ENCODE results near the gene MET. TPM values are rescaled to one million over a fixed set of nuclear protein-coding genes. Genes with fewer than 3 reads are reported as not detected.

The MET gene
- total and polyA plus RNA-seq, 2 of the 8 experiments (the other 6 are each of a cell fraction or from before 2014, with no cell fraction given): 3.5 to 12.9 TPM

- Histone ChIP-seq H3K27ac (ENCODE audit: low read depth, low read length) (no peak overlapping the region), H4K8ac (ENCODE audit: extremely low read depth, insufficient read depth, low read length) (no peak overlapping the region), H3K4me3 (ENCODE audit: extremely low read depth in 1 of 4, insufficient read depth in 2 of 4, low read depth in 3 of 4, low read length in 4 of 4) (no peak overlapping the region), H3K4ac (replicated peaks; ENCODE audit: insufficient read length, low read depth, low read length) (no peak overlapping the region), H4K5ac (ENCODE audit: insufficient read length, low read depth, low read length) (no peak overlapping the region), H4K91ac (replicated peaks; ENCODE audit: insufficient read length, low read length) (no peak overlapping the region), H3K9me3 (ENCODE audit: insufficient read depth in 2 of 2, low read depth in 1 of 2, low read length in 1 of 2) (no peaks in the 10 kb centered on the region), H2BK120ac (replicated peaks; ENCODE audit: low read depth, low read length) (no peak overlapping the region), H2AK5ac (ENCODE audit: low read depth, low read length) (no peak overlapping the region), H3K27me3 (replicated peaks in 1 of 4; ENCODE audit: control insufficient read depth in 3 of 4, extremely low read depth in 1 of 4, insufficient read depth in 3 of 4, low read length in 3 of 4) (no peaks in the 10 kb centered on the region), H2AFZ (ENCODE audit: low read length) (no peak overlapping the region), H3K56ac (replicated peaks; ENCODE audit: insufficient read length, low read depth, low read length) (no peak overlapping the region), H3K23me2 (ENCODE audit: low read depth, low read length) (no peaks in the 10 kb centered on the region), H3K23ac (ENCODE audit: insufficient read length) (no peak overlapping the region), H3K14ac (ENCODE audit: insufficient read length) (no peak overlapping the region), H2BK15ac (ENCODE audit: low read length) (no peak overlapping the region), H3K4me2 (ENCODE audit: insufficient read depth in 1 of 2, low read depth in 2 of 2, low read length in 2 of 2) (no peak overlapping the region), H3K79me2 (ENCODE audit: control insufficient read depth in 1 of 2, insufficient read depth in 2 of 2, low read length in 2 of 2) (no peaks in the 10 kb centered on the region), H4K20me1 (replicated peaks in 1 of 2; ENCODE audit: control insufficient read depth in 1 of 2, insufficient read depth in 2 of 2, low read length in 2 of 2) (no peaks in the 10 kb centered on the region), H3K4me1 (replicated peaks in 1 of 4; ENCODE audit: control insufficient read depth in 3 of 4, insufficient read depth in 4 of 4, low read length in 3 of 4) (no peaks in the 10 kb centered on the region), H3K36me3 (ENCODE audit: control insufficient read depth in 2 of 4, insufficient read depth in 4 of 4, low read length in 3 of 4) (no peaks in the 10 kb centered on the region), H3K9ac (replicated peaks in 1 of 4; ENCODE audit: extremely low read depth in 1 of 4, low read depth in 3 of 4, low read length in 3 of 4) (no peak overlapping the region), H3K18ac (ENCODE audit: extremely low read depth, low read length) (no peak overlapping the region), H2BK5ac (ENCODE audit: low read depth, low read length) (no peak overlapping the region), H2BK20ac (ENCODE audit: low read length) (no peak overlapping the region), H2BK12ac (ENCODE audit: low read depth, low read length) (no peak overlapping the region), H3K79me1 (ENCODE audit: low read depth, low read length) (no peaks in the 10 kb centered on the region)
- POLR2A ChIA-PET (ENCODE audit: partially characterized antibody): no interaction called here
- CTCF ChIA-PET (ENCODE audit: partially characterized antibody): no interaction called here
- 96% methylated on average over 4 of the region's 4 CpGs; no CpG with 5 or more reads in 1 of the 2 experiments for WGBS, 2 experiments (ENCODE audit: extremely low coverage in 1 of 2, insufficient coverage in 1 of 2, insufficient read length in 1 of 2, insufficient replicate concordance in 2 of 2, low coverage in 1 of 2, low lambda C conversion rate in 2 of 2, missing lambda C conversion rate in 1 of 2)
- DNase-seq (ENCODE audit: low read depth in 1 of 2, low spot score in 2 of 2) (no peak), FAIRE-seq (no peak)
- TF ChIP-seq POLR2AphosphoS5 (IDR thresholded peaks at IDR 0.05; ENCODE audit: low read depth, low read length): no peak
- no peak for TF ChIP-seq ZNF274 (IDR thresholded peaks at IDR 0.05; ENCODE audit: borderline replicate concordance, extremely low read depth, low read length)
- no peak for TF ChIP-seq SIRT6 (IDR thresholded peaks at IDR 0.05; ENCODE audit: low read length)
- TF ChIP-seq PHF8 (conservative IDR thresholded peaks at IDR 0.05; ENCODE audit: low read depth, low read length): no peak
- no peak for TF ChIP-seq YY1 (IDR thresholded peaks at IDR 0.05; ENCODE audit: low read depth, low read length)
- TF ChIP-seq EZH2 (IDR thresholded peaks at IDR 0.05; ENCODE audit: low read depth, low read length, severe bottlenecking): no peak
- TF ChIP-seq RAD21 (IDR thresholded peaks at IDR 0.05 in 1 of 2, conservative IDR thresholded peaks at IDR 0.05 in 1 of 2; ENCODE audit: low read depth in 2 of 2, low read length in 2 of 2): no peak
- TF ChIP-seq GTF2F1 (IDR thresholded peaks at IDR 0.05; ENCODE audit: borderline replicate concordance, low read depth, low read length): no peak
- no peak for TF ChIP-seq BACH1 (IDR thresholded peaks at IDR 0.05; ENCODE audit: low read length)
These were observed 85.3 kb downstream of the MET start for GRCh38 chr7:116757283-116757682.
